Chondrocyte (in vitro differentiated cells): ENCODE measurements around the gene CPA5. TPM values are rescaled to one million over a fixed set of nuclear protein-coding genes. Genes with fewer than 3 reads are reported as not detected.
"Not testable (repeated sequence)": the region's sequence is repeated elsewhere in the genome, so short reads cannot be mapped to it uniquely, and the experiment has no call there.

Source experiments
- DNase-seq: peaks from one replicate; pipeline ENCODE4 v3.0.0; 2021; ENCODE audit warnings: mixed read lengths, low spot score
- H3K27ac Mint-ChIP-seq: one replicate; pipeline ENCODE4 v1.8.0; 2021; ENCODE audit warnings: mild to moderate bottlenecking, moderate library complexity, mixed read lengths; ENCODE audit not compliant: unreplicated experiment
- H3K27me3 Mint-ChIP-seq: 2 replicates; pipeline ENCODE4 v1.8.0; 2021; ENCODE audit warnings: low read depth, mixed read lengths
- H3K36me3 Mint-ChIP-seq: 2 replicates; pipeline ENCODE4 v1.8.0; 2021; ENCODE audit warnings: low read depth, mixed read lengths
- H3K4me1 Mint-ChIP-seq: 2 replicates; pipeline ENCODE4 v1.8.0; 2021; ENCODE audit warnings: low read depth, mild to moderate bottlenecking, mixed read lengths
- H3K4me3 Mint-ChIP-seq: one replicate; pipeline ENCODE4 v1.8.0; 2021; ENCODE audit warnings: mild to moderate bottlenecking, moderate library complexity, mixed read lengths; ENCODE audit not compliant: unreplicated experiment
- H3K9me3 Mint-ChIP-seq: 2 replicates; pipeline ENCODE4 v1.8.0; 2021; ENCODE audit warnings: low read depth, mixed read lengths
- total RNA-seq: library from RNA; stranded (reverse); gene quantifications from 3 replicates; pipeline ENCODE4 v1.2.1, GENCODE V29; 2021
- TF ChIP-seq, protein P1 (sequence below): fragments of 200-600 bp; sonication (generic); IDR thresholded peaks from 2 replicates; pipeline ENCODE4 v1.5.0; 2021; ENCODE audit warnings: antibody characterized with exemption, mild to moderate bottlenecking, moderate library complexity

The CPA5 gene
- total RNA-seq, 1 donor from 2014 or later: not detected

DNA sequence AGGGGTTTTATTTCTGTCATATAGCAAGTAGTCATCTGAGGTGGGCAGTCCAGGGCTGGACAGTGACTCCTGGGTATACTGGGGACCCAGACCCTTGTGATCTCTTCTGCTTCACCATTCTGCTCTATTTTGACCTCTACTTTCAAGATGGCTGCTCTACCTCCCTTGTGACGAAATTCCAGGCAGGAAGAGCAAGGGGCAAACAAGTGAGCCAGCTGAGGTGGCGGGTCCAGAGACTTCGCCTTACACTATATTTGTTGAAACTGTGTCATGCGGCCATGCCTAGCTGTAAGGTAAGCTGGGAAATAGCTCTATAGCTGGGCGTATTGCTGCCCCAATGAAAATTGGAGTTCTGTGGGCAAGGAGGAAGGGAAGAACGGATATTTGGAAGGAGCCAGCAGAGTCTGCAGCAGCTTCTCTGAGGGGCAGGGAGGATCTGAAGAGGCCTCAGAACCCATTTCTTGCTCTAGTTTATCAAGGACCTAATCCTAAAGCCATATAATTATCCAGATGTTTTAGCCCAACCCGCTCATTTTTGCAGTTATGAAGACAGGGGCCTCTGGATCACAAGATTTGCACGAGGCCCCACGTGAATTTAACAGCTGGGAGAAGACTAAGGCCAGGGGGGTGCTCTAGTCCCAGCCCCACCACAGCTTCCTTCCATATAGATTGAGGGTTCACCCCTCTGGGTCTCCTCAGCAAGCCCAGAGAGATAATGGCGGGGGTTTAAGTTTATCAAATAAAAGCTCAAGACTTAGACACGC lies 28.0 kb downstream of the CPA5 start:
- Mint-ChIP-seq H3K4me1 (peaks cover 62% of the 10 kb centered on the region), H3K36me3 (peaks cover 3% of the 10 kb centered on the region), H3K4me3 (peak overlapping the region; percentile 22), H3K27ac (peak overlapping the region; percentile 100), H3K9me3 (peaks cover 11% of the 10 kb centered on the region), H3K27me3 (no peaks in the 10 kb centered on the region)
- TF ChIP-seq, protein P1, sequence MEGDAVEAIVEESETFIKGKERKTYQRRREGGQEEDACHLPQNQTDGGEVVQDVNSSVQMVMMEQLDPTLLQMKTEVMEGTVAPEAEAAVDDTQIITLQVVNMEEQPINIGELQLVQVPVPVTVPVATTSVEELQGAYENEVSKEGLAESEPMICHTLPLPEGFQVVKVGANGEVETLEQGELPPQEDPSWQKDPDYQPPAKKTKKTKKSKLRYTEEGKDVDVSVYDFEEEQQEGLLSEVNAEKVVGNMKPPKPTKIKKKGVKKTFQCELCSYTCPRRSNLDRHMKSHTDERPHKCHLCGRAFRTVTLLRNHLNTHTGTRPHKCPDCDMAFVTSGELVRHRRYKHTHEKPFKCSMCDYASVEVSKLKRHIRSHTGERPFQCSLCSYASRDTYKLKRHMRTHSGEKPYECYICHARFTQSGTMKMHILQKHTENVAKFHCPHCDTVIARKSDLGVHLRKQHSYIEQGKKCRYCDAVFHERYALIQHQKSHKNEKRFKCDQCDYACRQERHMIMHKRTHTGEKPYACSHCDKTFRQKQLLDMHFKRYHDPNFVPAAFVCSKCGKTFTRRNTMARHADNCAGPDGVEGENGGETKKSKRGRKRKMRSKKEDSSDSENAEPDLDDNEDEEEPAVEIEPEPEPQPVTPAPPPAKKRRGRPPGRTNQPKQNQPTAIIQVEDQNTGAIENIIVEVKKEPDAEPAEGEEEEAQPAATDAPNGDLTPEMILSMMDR: no peak
- DNase-seq: peak; percentile 10

DNA sequence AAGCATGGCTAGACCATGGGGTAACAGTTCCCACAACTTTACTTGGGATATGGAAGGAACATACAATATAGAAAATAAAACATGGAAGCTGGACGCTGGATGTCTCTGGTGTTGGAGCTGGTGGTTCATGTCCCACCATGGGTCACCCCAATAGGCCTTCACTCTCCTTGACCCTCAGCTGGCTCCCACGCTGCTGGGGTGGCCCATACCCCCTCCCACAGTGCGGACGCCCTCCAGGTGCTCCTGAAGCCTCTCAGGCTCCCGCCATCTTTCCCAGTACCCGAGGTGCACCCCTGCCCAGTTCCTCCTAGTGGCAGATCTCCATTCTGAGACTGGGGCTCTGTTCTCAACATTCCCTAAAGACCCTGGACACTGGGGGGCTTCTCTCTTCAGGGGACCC lies 29.9 kb downstream of the CPA5 start:
- TF ChIP-seq, protein P1: no peak
- Mint-ChIP-seq H3K27ac (peak overlapping the region; percentile 100), H3K27me3 (no peaks in the 10 kb centered on the region), H3K36me3 (peaks cover 3% of the 10 kb centered on the region), H3K4me3 (no peak overlapping the region), H3K4me1 (peaks cover 57% of the 10 kb centered on the region), H3K9me3 (peaks cover 11% of the 10 kb centered on the region)
- DNase-seq: peak; percentile 61

- H3K27ac Mint-ChIP-seq: not testable (repeated sequence)
- peaks cover 54% of the 10 kb centered on the region for H3K4me1 Mint-ChIP-seq
These were observed 31.8 kb downstream of the CPA5 start for GRCh38 chr7:130376461-130376860.

DNA sequence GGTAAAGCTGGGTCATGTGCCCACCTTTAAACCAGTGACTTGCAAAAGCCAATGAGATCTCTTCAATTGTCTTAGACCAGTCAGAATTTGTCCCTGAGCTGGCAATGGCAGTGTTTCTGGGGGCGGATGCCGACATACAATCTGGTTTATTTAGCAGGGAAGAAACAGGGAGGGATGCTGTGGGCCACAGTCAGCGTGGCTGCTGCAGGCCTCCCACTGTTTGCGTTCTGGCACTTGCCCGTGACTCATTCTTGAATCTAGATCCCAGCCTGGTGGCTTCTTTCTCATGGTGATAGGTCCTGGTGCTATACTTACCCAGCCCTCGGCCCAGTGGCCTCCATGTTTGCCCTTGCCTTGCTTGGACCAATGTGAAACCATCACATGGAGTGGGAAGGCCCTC lies 32.6 kb downstream of the CPA5 start:
- H3K9me3 Mint-ChIP-seq: peaks cover 7% of the 10 kb centered on the region
- DNase-seq: peak; percentile 22
- H3K36me3 Mint-ChIP-seq: peaks cover 3% of the 10 kb centered on the region
- H3K27ac Mint-ChIP-seq: no peak overlapping the region
- no peaks in the 10 kb centered on the region for H3K27me3 Mint-ChIP-seq
- TF ChIP-seq, protein P1: no peak
- H3K4me3 Mint-ChIP-seq: no peak overlapping the region
- peaks cover 48% of the 10 kb centered on the region for H3K4me1 Mint-ChIP-seq

More at GRCh38 chr7:130376461-130376860, 31.8 kb downstream of the CPA5 start:
- not testable (repeated sequence) for DNase-seq, H3K36me3 Mint-ChIP-seq, H3K4me3 Mint-ChIP-seq, H3K27me3 Mint-ChIP-seq
- peaks cover 11% of the 10 kb centered on the region for H3K9me3 Mint-ChIP-seq

GRCh38 chr7:130379019-130379418 lies 34.4 kb downstream of the CPA5 start:
- H3K9me3 Mint-ChIP-seq: peaks cover 7% of the 10 kb centered on the region
- no peaks in the 10 kb centered on the region for H3K27me3 Mint-ChIP-seq
- peaks cover 3% of the 10 kb centered on the region for H3K36me3 Mint-ChIP-seq
- no peak overlapping the region for H3K4me3 Mint-ChIP-seq
- peaks cover 30% of the 10 kb centered on the region for H3K4me1 Mint-ChIP-seq
- no peak overlapping the region for H3K27ac Mint-ChIP-seq
- TF ChIP-seq, protein P1: no peak
- DNase-seq: peak; percentile 30

DNA sequence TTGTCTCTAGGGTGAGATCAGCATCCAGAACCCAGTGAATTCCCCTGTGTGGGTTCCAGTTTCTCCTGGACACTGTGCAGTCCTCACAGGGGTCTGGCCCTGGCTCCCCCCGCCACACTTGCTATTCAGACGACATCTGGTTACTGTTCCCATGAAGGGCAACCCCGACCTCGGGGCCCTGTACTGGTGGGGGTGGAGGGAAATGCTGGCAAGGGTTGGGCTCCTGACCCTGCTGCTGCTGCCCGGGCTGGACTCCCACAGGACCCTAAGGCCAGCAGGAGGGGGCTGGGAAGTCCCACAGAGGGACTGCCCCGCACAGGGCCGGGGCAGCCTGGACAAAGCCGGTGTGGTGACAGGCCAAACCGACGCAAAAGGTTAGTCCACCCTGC lies 34.9 kb downstream of the CPA5 start:
- Mint-ChIP-seq H3K27ac (no peak overlapping the region), H3K9me3 (peaks cover 7% of the 10 kb centered on the region), H3K27me3 (no peaks in the 10 kb centered on the region), H3K4me1 (peaks cover 25% of the 10 kb centered on the region), H3K4me3 (no peak overlapping the region), H3K36me3 (peaks cover 3% of the 10 kb centered on the region)
- no peak for DNase-seq
- TF ChIP-seq, protein P1: no peak
